ENCODE data around the gene SELE. TPM values are rescaled to one million over a fixed set of nuclear protein-coding genes. Genes with fewer than 3 reads are reported as not detected.

SELE gene
- total and polyA plus RNA-seq, 2 of the 8 experiments (the other 6 are each of a cell fraction or from before 2014, with no cell fraction given) = not detected

- Histone ChIP-seq H3K9me3 (ENCODE audit: insufficient read depth in 2 of 2, low read depth in 1 of 2, low read length in 1 of 2) (no peaks in the 10 kb centered on the region), H2BK120ac (replicated peaks; ENCODE audit: low read depth, low read length) (no peak overlapping the region), H3K4me3 (ENCODE audit: extremely low read depth in 1 of 4, insufficient read depth in 2 of 4, low read depth in 3 of 4, low read length in 4 of 4) (no peak overlapping the region), H2BK5ac (ENCODE audit: low read depth, low read length) (no peak overlapping the region), H3K79me1 (ENCODE audit: low read depth, low read length) (no peaks in the 10 kb centered on the region), H3K23me2 (ENCODE audit: low read depth, low read length) (no peaks in the 10 kb centered on the region), H4K91ac (replicated peaks; ENCODE audit: insufficient read length, low read length) (no peak overlapping the region), H3K27me3 (replicated peaks in 1 of 4; ENCODE audit: control insufficient read depth in 3 of 4, extremely low read depth in 1 of 4, insufficient read depth in 3 of 4, low read length in 3 of 4) (no peaks in the 10 kb centered on the region), H3K56ac (replicated peaks; ENCODE audit: insufficient read length, low read depth, low read length) (no peak overlapping the region), H2BK20ac (ENCODE audit: low read length) (no peak overlapping the region), H3K36me3 (ENCODE audit: control insufficient read depth in 2 of 4, insufficient read depth in 4 of 4, low read length in 3 of 4) (no peaks in the 10 kb centered on the region), H3K18ac (ENCODE audit: extremely low read depth, low read length) (no peak overlapping the region), H3K23ac (ENCODE audit: insufficient read length) (no peak overlapping the region), H2BK15ac (ENCODE audit: low read length) (no peak overlapping the region), H2AK5ac (ENCODE audit: low read depth, low read length) (no peak overlapping the region), H4K20me1 (replicated peaks in 1 of 2; ENCODE audit: control insufficient read depth in 1 of 2, insufficient read depth in 2 of 2, low read length in 2 of 2) (no peaks in the 10 kb centered on the region), H4K8ac (ENCODE audit: extremely low read depth, insufficient read depth, low read length) (no peak overlapping the region), H3K9ac (replicated peaks in 1 of 4; ENCODE audit: extremely low read depth in 1 of 4, low read depth in 3 of 4, low read length in 3 of 4) (no peak overlapping the region), H3K14ac (ENCODE audit: insufficient read length) (no peak overlapping the region), H3K4me1 (replicated peaks in 1 of 4; ENCODE audit: control insufficient read depth in 3 of 4, insufficient read depth in 4 of 4, low read length in 3 of 4) (no peaks in the 10 kb centered on the region), H2AFZ (ENCODE audit: low read length) (no peak overlapping the region), H4K5ac (ENCODE audit: insufficient read length, low read depth, low read length) (no peak overlapping the region), H3K27ac (ENCODE audit: low read depth, low read length) (no peak overlapping the region), H3K4ac (replicated peaks; ENCODE audit: insufficient read length, low read depth, low read length) (no peak overlapping the region), H2BK12ac (ENCODE audit: low read depth, low read length) (no peak overlapping the region), H3K4me2 (ENCODE audit: insufficient read depth in 1 of 2, low read depth in 2 of 2, low read length in 2 of 2) (no peak overlapping the region), H3K79me2 (ENCODE audit: control insufficient read depth in 1 of 2, insufficient read depth in 2 of 2, low read length in 2 of 2) (no peaks in the 10 kb centered on the region)
- WGBS, 2 experiments (ENCODE audit: extremely low coverage in 1 of 2, insufficient coverage in 1 of 2, insufficient read length in 1 of 2, insufficient replicate concordance in 2 of 2, low coverage in 1 of 2, low lambda C conversion rate in 2 of 2, missing lambda C conversion rate in 1 of 2) = 88% methylated on average over 4 of the region's 4 CpGs; no CpG with 5 or more reads in 1 of the 2 experiments
- TF ChIP-seq TAF7 (optimal IDR thresholded peaks at IDR 0.05; ENCODE audit: borderline replicate concordance, low read depth, low read length) (no peak), MAFK (IDR thresholded peaks at IDR 0.05; ENCODE audit: low read depth, low read length) (no peak), SUZ12 (IDR thresholded peaks at IDR 0.05; ENCODE audit: low read length) (no peak), NANOG (IDR thresholded peaks at IDR 0.05; ENCODE audit: insufficient read depth, low read depth, low read length, poor library complexity, severe bottlenecking) (no peak), POLR2A (IDR thresholded peaks at IDR 0.05; ENCODE audit: control extremely low read depth in 1 of 2, low read depth in 2 of 2, low read length in 2 of 2) (no peak), EGR1 (IDR thresholded peaks at IDR 0.05; ENCODE audit: borderline replicate concordance, low read depth, low read length) (no peak), CTBP2 (IDR thresholded peaks at IDR 0.05; ENCODE audit: borderline replicate concordance, insufficient read depth, insufficient read length, low read length) (no peak), FOSL1 (IDR thresholded peaks at IDR 0.05; ENCODE audit: insufficient read depth, low read depth, low read length) (no peak), SIRT6 (IDR thresholded peaks at IDR 0.05; ENCODE audit: low read length) (no peak), RFX5 (IDR thresholded peaks at IDR 0.05; ENCODE audit: borderline replicate concordance, low read depth, low read length) (no peak), BRCA1 (IDR thresholded peaks at IDR 0.05; ENCODE audit: low read depth, low read length) (no peak)
- ChIA-PET CTCF (ENCODE audit: partially characterized antibody) (no interaction called here), POLR2A (ENCODE audit: partially characterized antibody) (no interaction called here)
- no peak for FAIRE-seq
- DNase-seq (ENCODE audit: low read depth in 1 of 2, low spot score in 2 of 2) = no peak
Observed at GRCh38 chr1:169724168-169724567, 9.7 kb downstream of the SELE start.
